Measurements from ENCODE around the gene CDH22. TPM values are rescaled to one million over a fixed set of nuclear protein-coding genes. Genes with fewer than 3 reads are reported as not detected.

The CDH22 gene
- total and polyA plus RNA-seq, 10 of the 15 experiments (the other 5 are each of a cell fraction or from before 2014, with no cell fraction given), result not detected

- Histone ChIP-seq H3K36me3 (ENCODE audit: control insufficient read depth in 2 of 2, insufficient read depth in 2 of 2, low read length in 1 of 2) (no peaks in the 10 kb centered on the region), H4K20me1 (ENCODE audit: control insufficient read depth, insufficient read depth) (no peaks in the 10 kb centered on the region), H3K4me2 (ENCODE audit: control insufficient read depth, insufficient read depth) (no peak overlapping the region), H3K79me2 (ENCODE audit: control insufficient read depth, insufficient read depth, low read length) (no peaks in the 10 kb centered on the region), H3K4me3 (no peak overlapping the region), H3K9ac (ENCODE audit: control insufficient read depth, insufficient read depth, low read length) (no peak overlapping the region), H3K27me3 (replicated peaks in 1 of 2; ENCODE audit: control insufficient read depth in 2 of 2, insufficient read depth in 2 of 2, low read length in 1 of 2) (peaks cover 7 to 11% of the 10 kb centered on the region in 2 experiments), H3K27ac (ENCODE audit: control insufficient read depth, insufficient read depth) (no peak overlapping the region), H2AFZ (ENCODE audit: control insufficient read depth, low read depth, low read length) (no peak overlapping the region), H3K9me3 (replicated peaks; ENCODE audit: control insufficient read depth, insufficient read depth, low read length) (no peaks in the 10 kb centered on the region), H3K4me1 (ENCODE audit: control insufficient read depth, insufficient read depth, low read length) (no peaks in the 10 kb centered on the region)
- 21% methylated on average over 3 of the region's 3 CpGs for WGBS (ENCODE audit: insufficient coverage, insufficient replicate concordance, low lambda C conversion rate, missing lambda C conversion rate)
- ChIA-PET SMC1A (ENCODE audit: uncharacterized antibody, unreplicated experiment) (no interaction called here), CTCF (interaction anchor here (0.6 kb wide), 1 partner anchor 323 kb away, joined by 3 read pairs; no protein-coding TSS in a partner anchor), RAD21 (ENCODE audit: unreplicated experiment) (no interaction called here), POLR2A (no interaction called here)
- TF ChIP-seq JUND (IDR thresholded peaks at IDR 0.05; ENCODE audit: low read depth, low read length) (no peak), FOS (IDR thresholded peaks at IDR 0.05; ENCODE audit: borderline replicate concordance, extremely low read depth, insufficient read length) (no peak), KAT2A (conservative IDR thresholded peaks at IDR 0.05; ENCODE audit: control insufficient read depth, low read depth, low read length) (no peak), MYC (IDR thresholded peaks at IDR 0.05; ENCODE audit: insufficient read depth, insufficient read length, insufficient replicate concordance, low read length, severe bottlenecking) (no peak), SPI1 (IDR thresholded peaks at IDR 0.05; ENCODE audit: borderline replicate concordance, insufficient read depth, low read depth, low read length) (no peak), ZBTB40 (IDR thresholded peaks at IDR 0.05; ENCODE audit: borderline replicate concordance) (no peak), RELB (IDR thresholded peaks at IDR 0.05; ENCODE audit: low read depth) (no peak), IRF5 (IDR thresholded peaks at IDR 0.05; ENCODE audit: borderline replicate concordance) (no peak), SMARCA5 (IDR thresholded peaks at IDR 0.05) (no peak), PKNOX1 (IDR thresholded peaks at IDR 0.05) (no peak), EGR1 (IDR thresholded peaks at IDR 0.05; ENCODE audit: borderline replicate concordance in 1 of 2, low read depth in 2 of 2, low read length in 2 of 2) (no peak)
- DNase-seq (ENCODE audit: low read depth, low spot score) (no peak), ATAC-seq (no peak), FAIRE-seq (no peak)
- no TSS peak for BruUV-seq (replicated peaks)
- intact Hi-C loops (cut with micrococcal nuclease; ENCODE audit: unreplicated experiment) (no loop called here), in situ Hi-C loops (cut with MboI) (no loop called here)
These were observed 58.6 kb downstream of the CDH22 start for GRCh38 chr20:46249671-46250070.

Measured in GM12878 (cell line).